WERI-Rb-1 (cell line): Measurements from ENCODE around the gene BIN1.
A peak's percentile ranks its signal among the peaks of the same experiment; 100 is the strongest.

Experiments
- DNase-seq: peaks from one replicate; pipeline ENCODE4 v3.0.0-alpha.2; 2020
- H3K27ac ChIP-seq: fragments of 250-450 bp; sonication (Bioruptor Pico); 2 replicates; pipeline ENCODE4 v1.5.1; 2020; ENCODE audit warnings: mild to moderate bottlenecking, moderate library complexity
- H3K27me3 ChIP-seq: fragments of 250-450 bp; sonication (Bioruptor Pico); 2 replicates; pipeline ENCODE4 v1.5.1; 2021; ENCODE audit warnings: mild to moderate bottlenecking, low read depth, moderate library complexity; ENCODE audit not compliant: insufficient read depth, severe bottlenecking
- H3K36me3 ChIP-seq: fragments of 250-450 bp; sonication (Bioruptor Pico); 2 replicates; pipeline ENCODE4 v1.5.1; 2020; ENCODE audit warnings: mild to moderate bottlenecking, moderate library complexity
- H3K4me3 ChIP-seq: 2 replicates; pipeline ENCODE4 v1.5.1; 2011; ENCODE audit warnings: low read depth, mild to moderate bottlenecking, control low read depth, low read length
- H3K9me3 ChIP-seq: fragments of 250-450 bp; sonication (Bioruptor Pico); 2 replicates; pipeline ENCODE4 v1.5.1; 2021; ENCODE audit warnings: mild to moderate bottlenecking, moderate library complexity; ENCODE audit not compliant: severe bottlenecking
- TF ChIP-seq, protein P1 (sequence below): IDR thresholded peaks from 2 replicates; pipeline ENCODE4 v1.5.1; 2011; ENCODE audit warnings: low read depth, mild to moderate bottlenecking, control low read depth, inconsistent platforms, low read length

BIN1 gene

DNA sequence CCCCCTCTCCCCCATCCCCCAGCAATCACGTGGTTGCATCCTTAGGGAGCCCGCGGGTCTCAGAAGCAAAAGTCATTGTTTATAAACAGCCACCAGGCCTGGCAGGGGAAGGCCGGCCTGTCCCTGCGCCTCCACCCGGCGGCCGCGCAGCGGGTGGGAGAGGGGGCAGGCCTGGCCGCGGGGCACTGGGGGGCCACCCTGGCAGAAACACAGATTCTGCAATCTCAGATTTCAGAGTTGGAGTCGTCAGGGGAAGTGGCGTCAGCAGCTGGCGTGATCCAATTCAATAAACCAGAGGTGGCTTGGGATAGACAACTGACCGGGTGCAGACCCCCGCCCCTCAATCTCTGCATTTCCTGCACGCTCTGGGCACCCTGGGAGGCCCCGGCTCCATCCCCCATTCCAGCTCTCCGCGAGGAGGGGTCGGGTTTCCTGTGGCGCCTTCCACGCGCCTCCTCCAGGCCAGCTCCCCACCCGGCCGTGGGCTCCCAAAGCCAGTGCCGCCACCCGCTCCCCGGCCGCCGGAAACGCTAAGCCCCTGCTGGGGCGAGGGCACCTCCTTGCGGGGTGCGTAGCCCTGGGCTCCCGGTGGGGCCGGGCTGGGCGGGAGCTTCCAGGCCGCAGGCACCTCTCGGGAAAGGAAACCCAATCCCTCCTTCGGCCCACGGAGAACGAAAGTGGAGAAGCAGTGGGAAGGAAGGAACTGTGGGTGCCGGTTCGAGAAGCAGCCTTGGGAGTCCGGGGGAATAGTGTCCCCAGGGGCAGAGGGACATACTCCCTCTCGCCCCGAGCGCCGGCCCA lies 1.1 kb downstream of the BIN1 start:
- Histone ChIP-seq H3K4me3 (peak overlapping the region; percentile 87), H3K36me3 (peaks cover 35% of the 10 kb centered on the region), H3K27me3 (no peaks in the 10 kb centered on the region), H3K27ac (peak overlapping the region; percentile 96), H3K9me3 (no peaks in the 10 kb centered on the region)
- TF ChIP-seq, protein P1, sequence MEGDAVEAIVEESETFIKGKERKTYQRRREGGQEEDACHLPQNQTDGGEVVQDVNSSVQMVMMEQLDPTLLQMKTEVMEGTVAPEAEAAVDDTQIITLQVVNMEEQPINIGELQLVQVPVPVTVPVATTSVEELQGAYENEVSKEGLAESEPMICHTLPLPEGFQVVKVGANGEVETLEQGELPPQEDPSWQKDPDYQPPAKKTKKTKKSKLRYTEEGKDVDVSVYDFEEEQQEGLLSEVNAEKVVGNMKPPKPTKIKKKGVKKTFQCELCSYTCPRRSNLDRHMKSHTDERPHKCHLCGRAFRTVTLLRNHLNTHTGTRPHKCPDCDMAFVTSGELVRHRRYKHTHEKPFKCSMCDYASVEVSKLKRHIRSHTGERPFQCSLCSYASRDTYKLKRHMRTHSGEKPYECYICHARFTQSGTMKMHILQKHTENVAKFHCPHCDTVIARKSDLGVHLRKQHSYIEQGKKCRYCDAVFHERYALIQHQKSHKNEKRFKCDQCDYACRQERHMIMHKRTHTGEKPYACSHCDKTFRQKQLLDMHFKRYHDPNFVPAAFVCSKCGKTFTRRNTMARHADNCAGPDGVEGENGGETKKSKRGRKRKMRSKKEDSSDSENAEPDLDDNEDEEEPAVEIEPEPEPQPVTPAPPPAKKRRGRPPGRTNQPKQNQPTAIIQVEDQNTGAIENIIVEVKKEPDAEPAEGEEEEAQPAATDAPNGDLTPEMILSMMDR = no peak
- DNase-seq = no peak

DNA sequence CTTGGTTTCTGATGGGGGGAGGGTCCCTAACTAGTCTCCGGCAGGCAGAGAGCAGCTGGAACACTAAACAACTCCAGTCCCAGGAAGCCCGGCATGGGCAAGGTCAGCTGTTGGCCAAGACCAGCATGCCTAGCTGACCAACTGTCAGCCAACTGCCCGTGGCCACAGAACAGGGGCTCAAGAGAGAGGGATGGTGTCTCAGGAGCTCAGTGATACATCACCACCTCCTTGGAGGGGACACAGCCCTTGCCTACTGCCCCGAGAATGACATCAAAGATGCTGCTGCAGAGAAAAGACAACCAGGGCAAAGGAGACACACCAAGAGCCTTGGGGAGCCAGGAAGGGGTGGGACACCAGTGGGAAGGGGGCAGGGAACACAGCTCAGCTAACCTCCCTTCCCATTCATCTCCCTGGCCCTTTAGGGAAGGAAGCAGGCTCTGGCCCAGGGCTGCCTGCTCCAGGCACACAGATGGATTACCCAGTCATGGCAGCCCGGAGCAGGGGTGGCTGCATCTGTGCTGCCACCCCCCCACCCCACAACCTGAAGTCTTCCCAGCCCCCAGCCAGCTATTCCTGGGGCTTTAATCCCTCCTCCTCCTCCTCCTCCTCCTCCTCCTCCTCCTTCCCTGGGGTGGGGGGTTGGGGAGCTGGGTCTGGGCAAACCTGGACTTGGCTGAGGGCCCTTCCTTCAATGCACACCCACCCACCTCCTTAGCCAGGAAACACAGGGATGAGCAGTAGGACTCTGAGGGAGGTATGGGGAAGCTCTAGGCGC lies 1.9 kb downstream of the BIN1 start:
- no peaks in the 10 kb centered on the region for H3K9me3 ChIP-seq
- H3K27ac ChIP-seq = peak overlapping the region; percentile 96
- peak; percentile 67 for DNase-seq
- H3K36me3 ChIP-seq = peaks cover 40% of the 10 kb centered on the region
- H3K4me3 ChIP-seq = peak overlapping the region; percentile 87
- H3K27me3 ChIP-seq = no peaks in the 10 kb centered on the region
- TF ChIP-seq, protein P1 = no peak

DNA sequence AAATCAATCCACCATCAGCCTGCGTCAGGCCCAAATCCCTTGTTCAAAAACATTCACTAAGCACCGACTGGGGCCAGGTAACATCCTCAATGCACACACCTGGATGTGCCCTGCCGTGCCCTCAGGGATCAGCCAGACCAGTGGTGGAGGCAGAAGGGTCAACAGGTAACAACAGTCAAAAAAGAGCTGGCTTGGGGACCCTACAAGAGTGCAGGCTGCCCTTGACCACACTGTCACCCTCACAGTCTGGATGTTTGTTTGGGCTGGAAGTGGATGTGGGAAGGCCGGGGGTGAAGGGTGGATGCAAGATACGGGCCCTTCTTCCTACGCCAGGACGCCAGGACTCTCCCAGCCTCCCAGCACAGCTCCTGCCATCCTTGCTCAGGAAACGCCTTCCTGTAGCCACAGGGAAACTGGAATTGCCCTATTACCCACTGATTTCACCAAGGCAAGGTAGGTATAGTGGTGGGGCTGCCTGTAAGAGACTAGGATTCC lies 2.7 kb downstream of the BIN1 start:
- TF ChIP-seq, protein P1 = no peak
- H3K27me3 ChIP-seq = no peaks in the 10 kb centered on the region
- H3K4me3 ChIP-seq = no peak overlapping the region
- peaks cover 40% of the 10 kb centered on the region for H3K36me3 ChIP-seq
- H3K9me3 ChIP-seq = no peaks in the 10 kb centered on the region
- peak overlapping the region; percentile 96 for H3K27ac ChIP-seq
- DNase-seq = no peak

DNA sequence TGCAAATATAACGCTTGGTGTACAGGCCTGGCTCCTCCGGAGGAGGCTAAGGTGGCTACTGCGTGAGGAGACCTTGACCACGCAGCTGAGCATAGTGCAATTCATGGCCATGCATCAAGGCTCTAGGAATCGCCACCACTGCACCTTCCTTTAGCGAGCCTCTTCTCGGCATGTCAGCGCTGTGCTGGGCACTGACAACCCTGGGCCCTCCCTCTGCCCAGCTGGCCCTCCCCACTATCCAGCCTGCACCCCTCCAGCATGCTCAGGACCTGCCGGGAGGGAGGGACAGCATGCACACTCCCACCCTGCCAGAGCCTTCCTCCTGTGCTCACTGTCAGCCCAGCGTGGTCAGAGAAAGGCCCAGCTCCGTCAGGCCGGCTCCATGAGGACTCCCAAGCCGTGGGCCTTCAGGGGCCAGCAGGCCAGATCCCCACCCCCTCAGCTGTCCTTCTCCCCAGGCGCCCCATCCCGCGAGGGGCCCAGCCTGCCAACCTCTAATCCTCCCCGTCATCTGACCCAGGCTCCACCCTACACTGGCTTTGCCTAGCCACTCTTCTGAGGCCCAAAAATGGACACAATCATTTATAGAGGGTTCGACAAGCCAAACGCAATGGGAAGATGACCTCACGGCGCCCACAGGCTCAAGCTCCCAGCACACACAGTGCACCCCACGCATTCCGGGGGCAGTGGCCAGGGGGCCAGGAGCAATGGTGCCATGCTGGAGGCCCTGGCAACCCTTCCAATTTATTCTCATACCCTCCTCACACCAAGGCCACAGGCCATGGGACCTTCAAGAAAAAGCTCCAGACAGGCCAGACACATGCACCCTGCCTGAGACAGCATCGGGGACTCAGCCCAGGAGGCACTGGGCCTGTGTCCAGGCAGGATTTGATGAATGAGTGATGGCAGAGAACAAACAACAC lies 3.5 kb downstream of the BIN1 start:
- H3K27ac ChIP-seq = peak overlapping the region; percentile 96
- peak overlapping the region; percentile 17 for H3K4me3 ChIP-seq
- TF ChIP-seq, protein P1 = no peak
- no peaks in the 10 kb centered on the region for H3K27me3 ChIP-seq
- no peaks in the 10 kb centered on the region for H3K9me3 ChIP-seq
- peaks cover 40% of the 10 kb centered on the region for H3K36me3 ChIP-seq
- peak; percentile 82 for DNase-seq

DNA sequence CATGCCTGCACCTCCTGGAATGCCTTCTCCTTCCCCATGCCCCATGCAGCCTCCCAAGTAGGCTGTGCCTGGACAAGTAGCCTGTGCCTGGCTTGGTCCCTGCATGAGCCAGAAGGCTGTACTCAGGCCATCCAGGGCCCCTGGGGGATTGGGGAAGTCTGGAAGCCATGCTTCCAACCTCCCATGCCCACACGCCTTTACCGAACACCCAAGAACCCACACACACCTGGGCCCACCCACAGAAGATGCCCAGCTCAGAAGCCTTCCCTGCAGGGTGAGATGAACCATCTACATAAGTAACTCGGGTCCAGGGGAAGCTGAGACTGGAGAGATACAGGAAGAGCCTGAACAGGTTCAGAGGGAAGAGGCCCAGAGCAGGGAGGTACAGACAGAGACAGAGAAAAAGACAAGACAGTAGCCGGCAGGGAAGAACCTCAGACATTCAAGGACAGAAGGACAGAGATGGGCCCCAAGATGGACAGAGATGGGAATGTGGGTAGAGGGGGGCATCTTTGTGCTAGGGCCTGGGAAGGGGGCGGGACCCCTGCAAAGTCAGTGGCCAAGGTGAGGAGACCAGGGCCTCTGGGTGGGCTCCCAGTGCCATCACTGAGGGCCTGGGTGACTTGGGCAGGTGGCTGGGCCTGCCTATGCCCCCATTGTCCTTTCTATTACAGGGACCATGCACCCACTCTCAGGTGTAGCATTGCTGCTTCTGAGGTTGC lies 4.3 kb downstream of the BIN1 start:
- peak overlapping the region; percentile 96 for H3K27ac ChIP-seq

More for the DNA sequence above, 4.3 kb downstream of the BIN1 start:
- Histone ChIP-seq H3K27me3 (no peaks in the 10 kb centered on the region), H3K4me3 (no peak overlapping the region), H3K36me3 (peaks cover 40% of the 10 kb centered on the region), H3K9me3 (no peaks in the 10 kb centered on the region)
- TF ChIP-seq, protein P1 = no peak
- DNase-seq = no peak
